K562 (cell line): ENCODE results near the gene NLRP5. TPM values are rescaled to one million over a fixed set of nuclear protein-coding genes. Genes with fewer than 3 reads are reported as not detected.

Source experiments
- ATAC-seq: fragments of 200-7000 bp; cut with Tn5 transposase; 3 replicates; pipeline ENCODE4 v1.9.1; 2020; ENCODE audit warnings: moderate library complexity
- BruUV-seq: library from RNA; stranded (reverse); fragments of 400-500 nt; replicated peaks from 2 replicates; lab custom pipeline; 2021; lab: Mats Ljungman, UMichigan
- CTCF ChIA-PET: fragments of 300-600 bp; formaldehyde crosslinking; extraction: SDS; loops from one replicate; lab custom pipeline; 2021; ENCODE audit warnings: low intra/inter-chr PET ratio; lab: Yijun Ruan, JAX
- POLR2A ChIA-PET: fragments of 300-600, 350-650 bp; sonication (Branson Sonifier 250); formaldehyde crosslinking; extraction: SDS; loops from one replicate; lab custom pipeline; 2021; ENCODE audit warnings: antibody characterized with exemption, inconsistent platforms; lab: Yijun Ruan, JAX
- DNase-seq, 4 experiments: peaks; one replicate each; pipeline versions ENCODE4 v3.0.0 to v3.0.0-alpha.2; 2011 to 2018; ENCODE audit warnings: low spot score in 3 of 4, mixed read lengths in 3 of 4; ENCODE audit errors: extremely low read depth in 1 of 4
- FAIRE-seq: peaks from 2 replicates; lab custom pipeline; 2011; peaks lifted over from hg19 to GRCh38; lab: Jason Lieb, UNC
- H2AFZ ChIP-seq: 2 replicates; pipeline ENCODE4 v1.6.0; 2011; ENCODE audit warnings: low read depth, low read length, control low read depth, inconsistent platforms
- H3K27ac ChIP-seq: fragments of 200-600 bp; 3 replicates; pipeline ENCODE4 v1.8.0; 2011; ENCODE audit warnings: low read depth, mild to moderate bottlenecking, control low read depth, inconsistent platforms, low read length, moderate library complexity, mixed read lengths; ENCODE audit errors: extremely low read depth
- H3K27me3 ChIP-seq, 2 experiments: fragments of 300-600 bp in 1 of 2; 2 replicates in 1 of 2; 3 replicates in 1 of 2; pipeline versions ENCODE4 v1.6.0 to v1.8.0; 2011; ENCODE audit warnings: inconsistent platforms in 2 of 2, low read length in 2 of 2, mild to moderate bottlenecking in 1 of 2, mixed read lengths in 1 of 2, moderate library complexity in 1 of 2; ENCODE audit not compliant: control insufficient read depth in 2 of 2, insufficient read depth in 2 of 2
- H3K36me3 ChIP-seq: fragments of 300-600 bp; 3 replicates; pipeline ENCODE4 v1.8.0; 2011; ENCODE audit warnings: mild to moderate bottlenecking, low read length, inconsistent platforms; ENCODE audit not compliant: control insufficient read depth, insufficient read depth
- H3K4me1 ChIP-seq, 2 experiments: fragments of 200-600 bp in 1 of 2; replicated peaks in 1 of 2; 2 replicates in 1 of 2; 3 replicates in 1 of 2; pipeline versions ENCODE4 v1.5.1 to v1.8.0; 2011; ENCODE audit warnings: inconsistent platforms in 2 of 2, low read length in 2 of 2, mild to moderate bottlenecking in 1 of 2, mixed read lengths in 1 of 2, moderate library complexity in 1 of 2; ENCODE audit not compliant: control insufficient read depth in 2 of 2, insufficient read depth in 2 of 2
- H3K4me2 ChIP-seq: 2 replicates; pipeline ENCODE4 v1.6.1; 2011; ENCODE audit warnings: low read length, control low read depth, inconsistent platforms, mixed read lengths; ENCODE audit not compliant: insufficient read depth
- H3K4me3 ChIP-seq: fragments of 200-600 bp; sonication (generic), shearing (Covaris generic); 2 replicates; pipeline ENCODE4 v1.5.1; 2016; ENCODE audit warnings: control low read depth, inconsistent platforms
- H3K79me2 ChIP-seq: fragments of 200-600 bp; 3 replicates; pipeline ENCODE4 v1.8.0; 2011; ENCODE audit warnings: low read length, inconsistent platforms; ENCODE audit not compliant: control insufficient read depth, insufficient read depth
- H3K9ac ChIP-seq, 2 experiments: 2 replicates each; pipeline versions ENCODE4 v1.6.0 to v1.6.1; 2011; ENCODE audit warnings: low read depth in 2 of 2, low read length in 2 of 2, control low read depth in 1 of 2, inconsistent platforms in 1 of 2, mild to moderate bottlenecking in 1 of 2, mixed read lengths in 1 of 2; ENCODE audit not compliant: insufficient read depth in 1 of 2
- H3K9me1 ChIP-seq: one replicate; pipeline ENCODE4 v1.6.0; 2011; ENCODE audit warnings: inconsistent platforms, mild to moderate bottlenecking, low read length, moderate library complexity; ENCODE audit not compliant: control insufficient read depth, insufficient read depth
- H3K9me3 ChIP-seq: replicated peaks from 2 replicates; pipeline ENCODE4 v1.5.1; 2011; ENCODE audit warnings: low read depth, low read length, inconsistent platforms; ENCODE audit not compliant: control insufficient read depth, insufficient read depth
- H4K20me1 ChIP-seq: replicated peaks from 2 replicates; pipeline ENCODE4 v1.6.1; 2011; ENCODE audit warnings: low read length, inconsistent platforms, mixed read lengths; ENCODE audit not compliant: control insufficient read depth, insufficient read depth
- BCOR ChIP-seq: fragments of 450-650 bp; IDR thresholded peaks from 2 replicates; pipeline ENCODE4 v1.6.1; 2016
- FOXM1 ChIP-seq, 2 experiments: fragments of 450-650 bp in 1 of 2; sonication (generic) in 1 of 2; formaldehyde crosslinking in 1 of 2; IDR thresholded peaks; 2 replicates each; pipeline versions ENCODE4 v1.6.1 to v1.9.0; 2017 to 2022; ENCODE audit warnings: low read depth in 2 of 2, mild to moderate bottlenecking in 2 of 2, missing genetic modification reagents in 1 of 2, moderate library complexity in 1 of 2
- ID3 ChIP-seq, 2 experiments: fragments of 250-450 bp in 1 of 2; fragments of 450-650 bp in 1 of 2; sonication (Bioruptor Pico) in 1 of 2; IDR thresholded peaks; 2 replicates each; pipeline versions ENCODE4 v1.6.1 to v1.8.0; 2016 to 2021; ENCODE audit warnings: mild to moderate bottlenecking in 2 of 2, moderate library complexity in 2 of 2, missing compliant biosample characterization in 1 of 2, missing genetic modification characterization in 1 of 2
- SNRNP70 ChIP-seq: fragments of 200-400 bp; formaldehyde crosslinking; optimal IDR thresholded peaks from 2 replicates; pipeline ENCODE3; 2017; ENCODE audit warnings: low read depth, low read length
- ZNF766 ChIP-seq: fragments of 200-800 bp; sonication (Bioruptor generic); conservative IDR thresholded peaks from 2 replicates; pipeline ENCODE4 v1.6.1; 2016; ENCODE audit warnings: missing genetic modification characterization, missing compliant biosample characterization
- WGBS: fragments of 100-300 bp; shearing (Covaris generic); methylation state at CpG from one replicate; pipeline ENCODE4 v1.1.6; 2016; ENCODE audit warnings: low coverage, mixed read lengths; ENCODE audit not compliant: insufficient coverage; ENCODE audit errors: missing lambda C conversion rate; 5-methylcytosine and 5-hydroxymethylcytosine counted together
- in situ Hi-C: fragments of 300-500 bp; cut with MboI; formaldehyde crosslinking; loops from 4 replicates; pipeline ENCODE4 v1.15.0; 2018; ENCODE audit warnings: inconsistent platforms, mixed read lengths
- intact Hi-C: fragments of 100-400 bp; cut with micrococcal nuclease; formaldehyde crosslinking; loops from 2 replicates; pipeline ENCODE4 v1.14.2; 2022
- polyA plus RNA-seq, 8 experiments: library from polyadenylated mRNA; depleted of rRNA in 4 of 8; stranded (reverse) in 5 of 8; unstranded in 3 of 8; fragments of >200 nt; fragmentation: Nextera tagmentation in 2 of 8; fragmentation: Illumina TruSeq in 1 of 8; extraction: Ambion mirVana in 2 of 8; extraction: Trizol in 1 of 8; gene quantifications; 2 replicates each; pipeline versions ENCODE4 v1.2.1 to v1.2.3, GENCODE V29; 2011 to 2014; ENCODE audit warnings: inconsistent platforms in 1 of 8, missing spikeins in 1 of 8
- total RNA-seq, 7 experiments: library from RNA; depleted of rRNA in 6 of 7; stranded (reverse); fragments of >200 nt in 6 of 7; fragmentation: Illumina TruSeq in 2 of 7; extraction: Trizol in 2 of 7; gene quantifications; 2 replicates each; pipeline versions ENCODE4 v1.2.1 to v1.2.3, GENCODE V29; 2011 to 2021; ENCODE audit warnings: low replicate concordance in 1 of 7

NLRP5 gene
- total and polyA plus RNA-seq, 9 of the 15 experiments (the other 6 are each of a cell fraction or from before 2014, with no cell fraction given) = 0.04 to 0.07 TPM; not detected in 7

- ATAC-seq = no peak
- intact Hi-C loops = no loop called here
- Histone ChIP-seq H3K9ac (no peak overlapping the region), H3K9me3 (peaks cover 4% of the 10 kb centered on the region; the same call in 1 of the 2 replicates), H3K9me1 (peaks cover 5% of the 10 kb centered on the region), H3K4me1 (peaks cover 8 to 55% of the 10 kb centered on the region in 2 experiments; a peak in 3 of 5 replicates), H3K4me2 (no peak overlapping the region), H3K4me3 (no peak overlapping the region), H2AFZ (no peak overlapping the region), H3K36me3 (peaks cover 58% of the 10 kb centered on the region), H3K79me2 (peaks cover 91% of the 10 kb centered on the region), H4K20me1 (no peaks in the 10 kb centered on the region; the same call in 1 of the 2 replicates), H3K27ac (no peak overlapping the region), H3K27me3 (no peaks in the 10 kb centered on the region)
- 97% methylated on average over 7 of the region's 11 CpGs for WGBS
- no TSS peak for BruUV-seq
- no peak for DNase-seq
- FAIRE-seq = no peak
- in situ Hi-C loops = no loop called here
- ChIA-PET CTCF (no interaction called here), POLR2A (interaction anchor here (0.7 kb wide), 1 partner anchor 17 kb away, joined by 3 read pairs; no protein-coding TSS in a partner anchor)
- no peak for TF ChIP-seq FOXM1 (IDR thresholded peaks at IDR 0.05; ENCODE audit: low read depth)
- no peak for TF ChIP-seq FOXM1 (CRISPR knock-in tag; IDR thresholded peaks at IDR 0.05; ENCODE audit: low read depth)
- TF ChIP-seq SNRNP70 = no peak
- peak; percentile 48; the same call in 1 of the 2 replicates for TF ChIP-seq BCOR
- no peak for TF ChIP-seq ZNF766 (CRISPR knock-in tag)
- TF ChIP-seq ID3 (CRISPR knock-in tag; IDR thresholded peaks at IDR 0.05) = no peak
- no peak for TF ChIP-seq ID3 (tag; IDR thresholded peaks at IDR 0.05)
Measured at GRCh38 chr19:56106993-56107392, 120.4 kb downstream of the NLRP5 start.
